Dermis blood vessel endothelial cell (primary cell): ENCODE data around the gene OR52E6. TPM values are rescaled to one million over a fixed set of nuclear protein-coding genes. Genes with fewer than 3 reads are reported as not detected.

Source experiments
- DNase-seq: peaks from one replicate; pipeline ENCODE4 v3.0.0; 2010
- total RNA-seq: library from RNA; depleted of rRNA; stranded (reverse); fragments of >200 nt; gene quantifications from 2 replicates; pipeline ENCODE4 v1.2.3, GENCODE V29; 2014

Gene OR52E6
- total RNA-seq = not detected in 2 replicates

- no peak for DNase-seq
Measured at GRCh38 chr11:5841797-5842196, at the start of gene OR52E6. TSS of gene OR52E6 (minus strand) at chr11:5841897. CDS start at chr11:5841897, 0 bp downstream.

GRCh38 chr11:5891216-5891800 lies 49.6 kb upstream of the OR52E6 start:
- peak; percentile 35 for DNase-seq

- DNase-seq = no peak
Measured at GRCh38 chr11:5887661-5888060, 46.0 kb upstream of the OR52E6 start.

- no peak for DNase-seq
Measured at GRCh38 chr11:5887172-5887571, 45.5 kb upstream of the OR52E6 start.

GRCh38 chr11:5881756-5882155 lies 40.1 kb upstream of the OR52E6 start:
- no peak for DNase-seq

GRCh38 chr11:5880329-5880728 lies 38.6 kb upstream of the OR52E6 start, which contains the start of gene OR52E4:
TSS of gene OR52E4 (plus strand) at chr11:5880629. CDS start at chr11:5884293, 3,664 bp downstream.
- DNase-seq = no peak

GRCh38 chr11:5878564-5878963 lies 36.9 kb upstream of the OR52E6 start:
- DNase-seq = no peak

- DNase-seq = no peak
Measured at GRCh38 chr11:5865826-5866225, 24.1 kb upstream of the OR52E6 start.

- no peak for DNase-seq
Measured at GRCh38 chr11:5857590-5857989, 15.9 kb upstream of the OR52E6 start, which contains the start of gene OR52E8. TSS of gene OR52E8 (minus strand) at chr11:5857690. CDS start at chr11:5857690, 0 bp downstream.

- DNase-seq = no peak
Measured at GRCh38 chr11:5851002-5851401, 9.3 kb upstream of the OR52E6 start.

GRCh38 chr11:5847711-5848110 lies 6.0 kb upstream of the OR52E6 start:
- no peak for DNase-seq

GRCh38 chr11:5846701-5847100 lies 5.0 kb upstream of the OR52E6 start:
- DNase-seq = no peak

- DNase-seq = no peak
Measured at GRCh38 chr11:5837695-5838094, 4.0 kb downstream of the OR52E6 start.

GRCh38 chr11:5833446-5833845 lies 8.3 kb downstream of the OR52E6 start:
- no peak for DNase-seq

GRCh38 chr11:5831196-5831829 lies 10.4 kb downstream of the OR52E6 start:
- DNase-seq = no peak

GRCh38 chr11:5818245-5818886 lies 23.3 kb downstream of the OR52E6 start:
- DNase-seq = no peak

- no peak for DNase-seq
Measured at GRCh38 chr11:5815534-5815933, 26.2 kb downstream of the OR52E6 start.

- no peak for DNase-seq
Measured at GRCh38 chr11:5809905-5810795, 31.5 kb downstream of the OR52E6 start.

GRCh38 chr11:5809122-5809519 lies 32.6 kb downstream of the OR52E6 start:
- peak; percentile 17 for DNase-seq

- peak; percentile 83 for DNase-seq
Measured at GRCh38 chr11:5808500-5809121, 33.1 kb downstream of the OR52E6 start, which contains the start of gene OR52N2. TSS of gene OR52N2 (plus strand) at chr11:5808924. CDS start at chr11:5820336, 11,412 bp downstream.

GRCh38 chr11:5807580-5807979 lies 34.1 kb downstream of the OR52E6 start:
- DNase-seq = no peak

GRCh38 chr11:5803982-5804381 lies 37.7 kb downstream of the OR52E6 start:
- no peak for DNase-seq
